NCI-H460 (cell line): ENCODE results near the gene SASH1. TPM values are rescaled to one million over a fixed set of nuclear protein-coding genes. Genes with fewer than 3 reads are reported as not detected.

Experiments
- DNase-seq: peaks from one replicate; pipeline ENCODE4 v3.0.0-alpha.2; 2016; ENCODE audit warnings: low read depth; ENCODE audit errors: extremely low read depth
- total RNA-seq: library from RNA; depleted of rRNA; stranded (reverse); fragments of >200 nt; shearing (Covaris generic); gene quantifications from 2 replicates; pipeline ENCODE4 v1.2.3, GENCODE V29; 2014

The SASH1 gene
- total RNA-seq, 1 experiment from 2014 or later, result 11.7 TPM

DNA sequence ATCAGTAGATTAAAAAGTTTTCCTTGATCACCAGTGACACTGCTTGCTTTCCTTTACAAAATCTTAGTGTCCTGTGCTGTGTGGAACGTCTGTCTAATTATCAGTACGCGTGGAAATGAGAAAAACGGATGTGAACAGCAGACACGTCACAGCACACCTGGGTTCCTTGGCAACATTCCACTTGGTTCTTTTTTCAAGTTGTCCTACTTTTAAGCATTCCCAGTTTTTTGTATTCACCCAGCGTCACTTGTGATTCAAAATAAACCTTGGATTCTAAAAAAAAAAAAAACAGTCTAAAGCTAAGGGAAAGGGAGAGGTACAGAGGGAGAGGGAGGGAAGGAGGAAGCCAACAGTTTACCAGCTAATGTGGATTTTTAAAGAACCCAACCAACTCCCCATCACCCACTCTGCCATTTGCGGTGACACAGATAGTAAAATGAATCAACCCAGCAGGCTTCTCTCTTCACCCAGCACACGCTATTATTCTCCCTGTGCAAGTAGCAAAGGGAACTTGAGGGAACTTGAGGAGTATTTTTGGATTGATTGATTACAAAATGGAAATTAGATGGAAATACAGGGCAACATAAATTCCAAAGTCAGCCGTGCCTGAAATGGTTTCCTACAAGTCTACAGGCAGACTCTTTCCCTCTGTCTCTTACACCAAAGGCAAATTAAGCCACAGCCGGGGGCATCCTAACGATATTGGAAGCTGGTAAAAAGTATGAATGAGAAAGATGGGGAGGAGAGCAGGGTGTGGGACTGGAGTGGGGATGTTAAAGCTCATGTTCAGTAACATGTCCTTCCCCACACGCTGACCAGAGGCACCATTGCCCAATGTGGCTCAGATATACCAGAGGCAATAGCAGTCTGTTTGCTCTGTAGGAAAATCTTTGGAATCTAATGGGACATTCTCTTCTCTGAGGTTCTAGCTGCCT lies 129.8 kb downstream of the SASH1 start:
- no peak for DNase-seq

DNA sequence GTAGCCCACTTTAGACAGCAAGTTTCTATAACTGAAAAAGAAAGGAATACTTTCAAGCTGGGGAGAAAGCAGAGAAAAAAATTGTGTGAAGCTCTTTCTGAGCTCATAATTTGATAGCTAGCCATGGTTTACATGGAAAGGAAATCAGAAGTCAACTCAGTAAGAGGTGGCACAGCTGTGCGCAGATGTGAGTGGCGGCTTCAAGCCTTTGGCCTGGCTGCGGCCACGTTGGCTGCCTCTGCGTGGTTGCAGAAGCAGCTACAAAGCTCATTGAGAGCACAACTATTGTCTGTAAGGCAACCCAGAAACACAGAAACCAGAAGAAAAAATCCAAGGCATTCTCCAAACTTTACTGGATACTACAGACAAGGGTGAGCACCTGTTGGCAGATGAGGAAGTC lies 136.9 kb downstream of the SASH1 start:
- no peak for DNase-seq

- DNase-seq, result no peak
Measured at GRCh38 chr6:148487461-148487860, 144.8 kb downstream of the SASH1 start.

DNA sequence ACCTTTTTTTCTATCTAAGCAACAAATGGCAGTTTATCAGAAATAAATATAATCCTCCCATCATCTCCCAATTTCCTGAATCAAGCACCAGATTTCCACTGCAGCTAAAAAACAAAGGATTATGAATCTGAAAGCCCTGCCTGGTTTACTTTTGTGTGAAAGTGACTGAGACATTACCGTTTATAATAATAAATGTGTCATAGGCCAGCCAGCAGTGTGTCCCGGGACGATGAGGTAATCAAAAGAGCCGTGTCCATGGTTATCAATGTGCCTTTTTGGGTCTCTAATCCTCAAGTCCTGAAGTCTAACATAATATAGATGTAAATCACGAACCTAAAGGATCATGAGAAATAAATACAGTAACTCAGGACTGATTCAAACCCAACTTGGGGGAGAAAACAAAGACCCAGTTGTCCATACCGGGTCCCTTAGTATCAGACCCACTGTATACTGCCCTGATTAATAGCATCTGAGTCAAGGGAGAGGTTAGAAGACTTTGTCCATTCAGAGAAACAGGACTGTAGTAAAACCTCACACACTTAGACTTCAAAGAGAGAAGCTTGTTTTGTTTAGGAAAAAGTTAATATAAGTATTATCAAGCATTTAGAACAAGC lies 149.1 kb downstream of the SASH1 start:
- DNase-seq, result no peak

- no peak for DNase-seq
Measured at GRCh38 chr6:148492654-148493290, 150.1 kb downstream of the SASH1 start.

DNA sequence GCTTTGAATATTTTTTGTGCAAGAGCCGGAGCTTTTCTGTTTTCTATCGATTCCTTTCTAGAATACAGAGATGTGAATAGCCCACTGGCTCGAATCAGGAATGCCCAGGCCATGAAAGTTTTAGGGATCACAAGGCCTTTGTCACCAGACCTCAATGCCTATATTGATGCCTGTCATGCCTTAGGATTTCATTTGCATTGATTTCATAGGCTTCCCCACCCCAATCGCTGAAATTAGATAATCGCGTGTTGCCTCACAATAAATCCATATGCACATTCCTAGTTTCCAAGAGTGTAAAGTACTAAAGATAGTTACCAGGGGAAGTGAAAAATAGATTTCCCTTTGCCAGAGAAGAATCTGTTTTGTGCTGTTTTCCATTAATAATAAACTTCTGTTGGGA lies 150.8 kb downstream of the SASH1 start:
- DNase-seq, result no peak

- DNase-seq, result no peak
Measured at GRCh38 chr6:148494226-148494625, 151.6 kb downstream of the SASH1 start.

DNA sequence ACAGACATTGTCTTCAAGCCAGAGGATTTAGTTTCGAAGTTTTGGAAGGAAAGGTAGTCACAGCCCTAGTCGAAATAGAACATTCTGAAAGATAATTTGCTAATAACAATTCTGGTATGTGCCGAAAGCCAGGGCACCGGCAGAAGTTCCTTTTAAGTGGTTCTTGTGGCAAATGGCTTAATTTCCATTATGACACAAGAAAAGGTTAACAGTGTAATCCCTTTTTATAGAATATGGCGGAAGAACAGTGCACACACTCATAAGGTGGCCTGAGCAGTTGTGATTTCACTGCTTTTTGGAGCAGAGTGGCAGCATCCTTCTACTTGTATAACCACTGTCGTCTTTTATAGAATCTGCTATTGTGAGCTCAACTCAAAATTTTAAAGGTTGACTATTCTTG lies 152.4 kb downstream of the SASH1 start:
- no peak for DNase-seq

DNA sequence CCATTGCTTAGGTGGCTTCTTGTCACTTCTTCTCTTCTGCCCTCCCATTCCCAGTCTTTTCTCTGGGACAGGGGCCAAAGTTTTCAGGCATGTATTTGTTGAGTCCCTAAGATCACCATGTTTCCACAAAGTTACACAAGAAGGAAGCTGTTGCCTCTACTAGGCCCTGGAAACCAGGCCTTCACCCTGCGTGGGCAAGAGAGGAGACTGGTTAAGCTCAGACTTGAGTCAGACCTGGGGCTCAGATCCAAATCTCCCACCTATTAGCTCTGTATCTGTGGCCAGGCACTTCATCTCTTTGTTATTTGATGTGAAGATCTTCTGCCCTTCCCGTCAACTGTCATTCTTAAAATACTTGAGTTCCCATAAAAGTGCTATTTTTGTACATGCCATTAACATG lies 154.6 kb downstream of the SASH1 start:
- no peak for DNase-seq

DNA sequence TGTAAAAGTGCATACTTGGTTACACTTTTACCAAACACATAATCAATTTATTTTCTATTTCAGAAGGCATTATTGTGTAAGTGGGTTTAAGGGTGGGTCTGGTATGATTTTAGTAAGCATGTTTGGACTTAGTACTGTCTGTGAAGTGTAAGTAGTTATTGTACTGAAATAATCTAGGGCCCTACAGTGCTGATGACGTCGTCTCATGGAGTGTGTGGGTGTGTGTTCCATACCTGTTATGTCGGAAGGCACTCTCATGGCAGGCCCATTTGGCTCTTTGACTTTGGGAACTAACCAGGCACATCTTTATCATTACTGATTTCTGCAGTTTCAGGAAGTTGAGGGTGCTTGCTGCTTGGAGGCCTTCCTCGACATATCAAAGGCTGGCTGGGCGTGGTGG lies 155.1 kb downstream of the SASH1 start:
- no peak for DNase-seq

GRCh38 chr6:148500402-148500801 lies 157.8 kb downstream of the SASH1 start:
- DNase-seq, result no peak

DNA sequence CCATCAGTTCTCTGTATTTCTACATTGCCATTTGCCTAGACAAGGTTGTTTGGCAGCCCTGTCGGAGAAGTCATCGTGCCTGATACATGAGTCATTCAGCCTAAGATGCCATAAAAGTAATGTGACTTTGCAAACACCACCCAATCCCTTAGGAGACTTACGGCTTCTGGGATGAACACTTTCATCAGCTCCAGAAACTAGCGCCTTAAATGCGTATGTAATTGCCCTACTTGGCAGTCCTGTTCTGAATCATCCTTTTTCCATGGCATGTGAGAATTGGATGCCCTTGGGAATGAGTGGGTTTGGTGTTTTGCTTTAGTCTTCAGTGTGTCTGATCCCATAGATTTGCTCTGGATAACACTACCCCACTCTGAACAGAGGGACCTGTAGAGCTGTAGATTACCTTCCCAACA lies 158.5 kb downstream of the SASH1 start:
- DNase-seq, result peak; percentile 96

DNA sequence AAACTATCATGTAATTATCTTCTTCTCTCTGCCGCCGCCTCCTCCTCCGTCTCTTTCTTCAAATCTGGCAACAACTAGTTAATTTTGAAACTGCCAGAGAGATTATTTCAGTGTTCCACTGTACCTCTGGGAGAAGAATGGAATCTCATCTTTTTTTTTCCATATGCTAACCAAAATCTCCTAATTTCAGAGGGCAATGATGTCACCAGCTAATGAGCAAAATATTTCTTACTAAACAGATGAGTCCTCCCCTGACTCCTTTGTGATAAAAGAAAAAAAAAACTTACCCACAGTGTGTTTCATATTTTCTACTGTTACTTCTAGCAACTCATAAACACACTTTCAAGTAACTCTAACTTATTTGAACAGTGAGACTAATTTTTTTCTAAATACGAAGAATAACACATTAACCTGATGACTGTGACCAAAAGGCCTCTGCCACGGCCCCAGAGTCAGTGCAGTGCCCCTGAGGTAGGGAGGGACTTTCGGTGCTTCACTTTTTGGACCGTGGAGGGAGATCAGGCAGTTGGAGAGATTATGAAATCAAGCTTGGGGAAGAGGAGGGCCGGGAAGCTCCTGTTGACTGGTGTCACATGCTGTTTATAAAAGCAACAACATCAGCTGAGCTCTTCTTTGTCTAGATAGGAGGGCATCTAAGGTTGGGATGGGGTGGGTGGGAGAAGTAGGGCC lies 159.6 kb downstream of the SASH1 start:
- DNase-seq, result no peak

GRCh38 chr6:148502773-148503135 lies 160.1 kb downstream of the SASH1 start:
- no peak for DNase-seq

- no peak for DNase-seq
Measured at GRCh38 chr6:148503703-148504102, 161.1 kb downstream of the SASH1 start.

DNA sequence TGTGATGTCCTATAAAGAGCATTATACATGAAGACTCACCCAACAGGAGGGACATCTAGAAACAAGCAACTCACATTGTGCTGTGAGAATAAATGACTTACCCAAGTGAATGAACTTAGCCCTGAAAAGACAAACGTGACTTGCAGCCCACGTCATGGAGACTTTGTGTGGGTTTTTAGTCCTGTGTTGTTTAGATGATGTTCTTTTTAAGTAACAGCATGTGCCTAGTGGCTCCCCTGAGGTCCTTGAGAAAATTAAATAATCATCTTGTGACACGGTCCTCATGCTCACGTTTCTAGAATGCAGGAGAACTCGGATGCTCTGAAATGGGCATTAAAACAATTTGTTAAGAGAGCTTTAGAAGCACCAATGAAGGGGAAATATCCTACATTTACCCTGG lies 165.1 kb downstream of the SASH1 start:
- DNase-seq, result no peak

DNA sequence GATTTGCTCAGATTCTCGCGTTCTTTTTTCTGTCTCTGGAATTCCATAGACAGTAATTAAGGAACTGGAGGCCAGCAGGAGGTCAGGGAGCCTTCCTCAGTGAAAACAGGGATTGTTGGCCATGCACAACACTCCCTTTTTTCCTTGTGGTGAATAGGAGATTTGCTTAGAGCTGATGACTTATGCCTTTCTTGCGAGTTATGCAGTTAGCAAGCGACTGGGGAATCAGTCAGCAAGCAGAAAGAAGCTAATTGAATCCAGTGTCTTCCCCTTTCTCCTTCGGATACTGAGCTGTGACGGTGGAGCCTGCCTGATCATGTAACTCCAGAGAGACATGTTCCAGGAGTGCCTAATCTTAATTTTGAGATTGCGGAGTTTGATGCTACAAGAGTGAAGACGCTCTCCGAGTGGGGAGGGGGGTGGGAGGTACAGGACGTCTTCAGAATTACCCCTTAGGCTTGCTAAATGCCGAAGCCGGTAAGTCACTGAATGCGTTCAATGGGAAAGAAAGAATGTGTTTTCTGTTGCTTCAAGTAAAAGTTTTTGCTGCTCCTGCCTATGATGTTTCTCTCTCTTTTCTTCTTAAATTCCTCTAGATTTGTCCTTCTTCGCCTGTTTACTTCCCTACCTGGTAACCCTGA lies 165.9 kb downstream of the SASH1 start:
- DNase-seq, result no peak

GRCh38 chr6:148509119-148509799 lies 166.6 kb downstream of the SASH1 start:
- no peak for DNase-seq

DNA sequence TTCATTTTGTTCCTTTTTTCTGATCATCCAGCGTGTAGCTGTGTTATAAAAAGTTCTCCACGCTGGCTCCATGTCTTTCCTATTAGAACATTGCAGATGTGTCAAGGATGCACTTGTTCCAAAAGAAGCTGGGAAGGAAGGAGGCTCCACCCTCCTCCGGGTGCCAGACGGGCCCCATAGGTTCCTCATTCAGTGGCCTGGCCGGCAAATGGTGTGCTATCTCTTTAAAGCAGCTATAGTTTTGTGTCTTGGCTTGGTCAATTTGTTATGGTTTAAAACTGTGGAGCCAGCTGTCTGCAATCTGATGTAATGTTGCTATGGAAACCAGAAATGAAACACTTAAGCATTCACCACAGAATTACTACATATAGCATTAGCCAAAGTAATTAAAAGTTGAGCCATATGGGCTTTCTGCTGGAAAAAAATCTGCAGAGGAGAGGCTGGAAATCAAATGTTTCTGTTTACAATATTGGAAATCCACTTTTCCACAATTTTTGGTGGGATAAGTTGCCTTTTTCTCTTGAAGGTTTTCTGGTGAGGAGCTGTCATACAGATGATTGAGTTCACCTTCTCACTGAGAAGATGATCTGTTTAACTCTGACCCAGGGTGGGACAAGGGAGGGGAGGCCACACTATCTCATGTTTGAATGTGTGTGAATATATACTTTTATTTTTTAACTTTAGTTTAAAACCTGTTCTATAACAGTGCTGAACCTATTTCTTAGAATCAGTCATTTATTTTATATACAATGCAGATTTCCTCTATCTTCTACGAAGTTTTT lies 167.4 kb downstream of the SASH1 start:
- DNase-seq, result no peak
